K562 (cell line): ENCODE data around the gene DISC1. TPM values are rescaled to one million over a fixed set of nuclear protein-coding genes. Genes with fewer than 3 reads are reported as not detected.

Source experiments
- ATAC-seq: fragments of 200-7000 bp; cut with Tn5 transposase; 3 replicates; pipeline ENCODE4 v1.9.1; 2020; ENCODE audit warnings: moderate library complexity
- BruUV-seq: library from RNA; stranded (reverse); fragments of 400-500 nt; replicated peaks from 2 replicates; lab custom pipeline; 2021; lab: Mats Ljungman, UMichigan
- CTCF ChIA-PET: fragments of 300-600 bp; formaldehyde crosslinking; extraction: SDS; loops from one replicate; lab custom pipeline; 2021; ENCODE audit warnings: low intra/inter-chr PET ratio; lab: Yijun Ruan, JAX
- POLR2A ChIA-PET: fragments of 300-600, 350-650 bp; sonication (Branson Sonifier 250); formaldehyde crosslinking; extraction: SDS; loops from one replicate; lab custom pipeline; 2021; ENCODE audit warnings: antibody characterized with exemption, inconsistent platforms; lab: Yijun Ruan, JAX
- DNase-seq, 4 experiments: peaks; one replicate each; pipeline versions ENCODE4 v3.0.0 to v3.0.0-alpha.2; 2011 to 2018; ENCODE audit warnings: low spot score in 3 of 4, mixed read lengths in 3 of 4; ENCODE audit errors: extremely low read depth in 1 of 4
- FAIRE-seq: peaks from 2 replicates; lab custom pipeline; 2011; peaks lifted over from hg19 to GRCh38; lab: Jason Lieb, UNC
- H2AFZ ChIP-seq: 2 replicates; pipeline ENCODE4 v1.6.0; 2011; ENCODE audit warnings: low read depth, low read length, control low read depth, inconsistent platforms
- H3K27ac ChIP-seq: fragments of 200-600 bp; 3 replicates; pipeline ENCODE4 v1.8.0; 2011; ENCODE audit warnings: low read depth, mild to moderate bottlenecking, control low read depth, inconsistent platforms, low read length, moderate library complexity, mixed read lengths; ENCODE audit errors: extremely low read depth
- H3K27me3 ChIP-seq, 2 experiments: fragments of 300-600 bp in 1 of 2; 2 replicates in 1 of 2; 3 replicates in 1 of 2; pipeline versions ENCODE4 v1.6.0 to v1.8.0; 2011; ENCODE audit warnings: inconsistent platforms in 2 of 2, low read length in 2 of 2, mild to moderate bottlenecking in 1 of 2, mixed read lengths in 1 of 2, moderate library complexity in 1 of 2; ENCODE audit not compliant: control insufficient read depth in 2 of 2, insufficient read depth in 2 of 2
- H3K36me3 ChIP-seq: fragments of 300-600 bp; 3 replicates; pipeline ENCODE4 v1.8.0; 2011; ENCODE audit warnings: mild to moderate bottlenecking, low read length, inconsistent platforms; ENCODE audit not compliant: control insufficient read depth, insufficient read depth
- H3K4me1 ChIP-seq, 2 experiments: fragments of 200-600 bp in 1 of 2; replicated peaks in 1 of 2; 2 replicates in 1 of 2; 3 replicates in 1 of 2; pipeline versions ENCODE4 v1.5.1 to v1.8.0; 2011; ENCODE audit warnings: inconsistent platforms in 2 of 2, low read length in 2 of 2, mild to moderate bottlenecking in 1 of 2, mixed read lengths in 1 of 2, moderate library complexity in 1 of 2; ENCODE audit not compliant: control insufficient read depth in 2 of 2, insufficient read depth in 2 of 2
- H3K4me2 ChIP-seq: 2 replicates; pipeline ENCODE4 v1.6.1; 2011; ENCODE audit warnings: low read length, control low read depth, inconsistent platforms, mixed read lengths; ENCODE audit not compliant: insufficient read depth
- H3K4me3 ChIP-seq: fragments of 200-600 bp; sonication (generic), shearing (Covaris generic); 2 replicates; pipeline ENCODE4 v1.5.1; 2016; ENCODE audit warnings: control low read depth, inconsistent platforms
- H3K79me2 ChIP-seq: fragments of 200-600 bp; 3 replicates; pipeline ENCODE4 v1.8.0; 2011; ENCODE audit warnings: low read length, inconsistent platforms; ENCODE audit not compliant: control insufficient read depth, insufficient read depth
- H3K9ac ChIP-seq, 2 experiments: 2 replicates each; pipeline versions ENCODE4 v1.6.0 to v1.6.1; 2011; ENCODE audit warnings: low read depth in 2 of 2, low read length in 2 of 2, control low read depth in 1 of 2, inconsistent platforms in 1 of 2, mild to moderate bottlenecking in 1 of 2, mixed read lengths in 1 of 2; ENCODE audit not compliant: insufficient read depth in 1 of 2
- H3K9me1 ChIP-seq: one replicate; pipeline ENCODE4 v1.6.0; 2011; ENCODE audit warnings: inconsistent platforms, mild to moderate bottlenecking, low read length, moderate library complexity; ENCODE audit not compliant: control insufficient read depth, insufficient read depth
- H3K9me3 ChIP-seq: replicated peaks from 2 replicates; pipeline ENCODE4 v1.5.1; 2011; ENCODE audit warnings: low read depth, low read length, inconsistent platforms; ENCODE audit not compliant: control insufficient read depth, insufficient read depth
- H4K20me1 ChIP-seq: replicated peaks from 2 replicates; pipeline ENCODE4 v1.6.1; 2011; ENCODE audit warnings: low read length, inconsistent platforms, mixed read lengths; ENCODE audit not compliant: control insufficient read depth, insufficient read depth
- BCL6 ChIP-seq: fragments of 250-450 bp; sonication (Bioruptor Pico); IDR thresholded peaks from 2 replicates; pipeline ENCODE4 v1.4.0; 2020
- HDAC3 ChIP-seq: fragments of 450-650 bp; IDR thresholded peaks from 2 replicates; pipeline ENCODE4 v1.6.1; 2018; ENCODE audit warnings: borderline replicate concordance, mild to moderate bottlenecking, moderate library complexity; ENCODE audit not compliant: partially characterized antibody
- SMARCE1 ChIP-seq: fragments of 450-650 bp; IDR thresholded peaks from 2 replicates; pipeline ENCODE4 v1.7.1; 2016; ENCODE audit warnings: mild to moderate bottlenecking
- TFE3 ChIP-seq: fragments of 450-650 bp; formaldehyde crosslinking; IDR thresholded peaks from 2 replicates; pipeline ENCODE4 v1.4.0; 2020; ENCODE audit warnings: mild to moderate bottlenecking, mixed read lengths
- WGBS: fragments of 100-300 bp; shearing (Covaris generic); methylation state at CpG from one replicate; pipeline ENCODE4 v1.1.6; 2016; ENCODE audit warnings: low coverage, mixed read lengths; ENCODE audit not compliant: insufficient coverage; ENCODE audit errors: missing lambda C conversion rate; 5-methylcytosine and 5-hydroxymethylcytosine counted together
- in situ Hi-C: fragments of 300-500 bp; cut with MboI; formaldehyde crosslinking; loops from 4 replicates; pipeline ENCODE4 v1.15.0; 2018; ENCODE audit warnings: inconsistent platforms, mixed read lengths
- intact Hi-C: fragments of 100-400 bp; cut with micrococcal nuclease; formaldehyde crosslinking; loops from 2 replicates; pipeline ENCODE4 v1.14.2; 2022
- polyA plus RNA-seq, 8 experiments: library from polyadenylated mRNA; depleted of rRNA in 4 of 8; stranded (reverse) in 5 of 8; unstranded in 3 of 8; fragments of >200 nt; fragmentation: Nextera tagmentation in 2 of 8; fragmentation: Illumina TruSeq in 1 of 8; extraction: Ambion mirVana in 2 of 8; extraction: Trizol in 1 of 8; gene quantifications; 2 replicates each; pipeline versions ENCODE4 v1.2.1 to v1.2.3, GENCODE V29; 2011 to 2014; ENCODE audit warnings: inconsistent platforms in 1 of 8, missing spikeins in 1 of 8
- total RNA-seq, 7 experiments: library from RNA; depleted of rRNA in 6 of 7; stranded (reverse); fragments of >200 nt in 6 of 7; fragmentation: Illumina TruSeq in 2 of 7; extraction: Trizol in 2 of 7; gene quantifications; 2 replicates each; pipeline versions ENCODE4 v1.2.1 to v1.2.3, GENCODE V29; 2011 to 2021; ENCODE audit warnings: low replicate concordance in 1 of 7

Gene DISC1
- total and polyA plus RNA-seq, 9 of the 15 experiments (the other 6 are each of a cell fraction or from before 2014, with no cell fraction given), result 0.01 to 0.11 (median 0.08) TPM; not detected in 1

DNA sequence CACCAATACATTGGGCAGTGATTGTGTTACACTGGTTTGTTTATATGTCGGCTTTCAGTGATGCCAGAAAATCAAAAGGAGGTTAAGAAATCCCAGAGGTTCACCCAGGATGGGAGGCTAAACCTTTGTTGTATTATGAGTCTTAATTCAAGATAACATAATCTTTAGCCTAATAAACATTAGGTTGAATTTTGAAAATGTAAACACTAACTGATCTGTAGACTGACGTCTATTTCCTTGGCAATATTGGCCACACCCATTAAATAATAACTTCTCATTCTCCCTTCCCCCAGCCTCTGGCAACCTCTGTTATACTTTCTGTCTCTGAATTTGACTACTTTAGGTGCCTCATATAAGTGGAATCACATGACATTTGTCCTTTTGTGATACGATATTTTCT lies 238.7 kb downstream of the DISC1 start:
- BruUV-seq, result no TSS peak
- H3K79me2 ChIP-seq, result no peaks in the 10 kb centered on the region
- in situ Hi-C loops, result no loop called here
- H3K9me3 ChIP-seq, result no peaks in the 10 kb centered on the region
- peaks cover 3 to 4% of the 10 kb centered on the region in 2 experiments; a peak in 1 of 5 replicates for H3K27me3 ChIP-seq
- no peak overlapping the region for H2AFZ ChIP-seq
- TF ChIP-seq HDAC3 (no peak), SMARCE1 (no peak), BCL6 (CRISPR knock-in tag) (no peak), TFE3 (CRISPR knock-in tag) (peak; percentile 42)
- H3K9ac ChIP-seq, result no peak overlapping the region
- POLR2A ChIA-PET, result no interaction called here
- no peak for FAIRE-seq
- no peak overlapping the region for H3K27ac ChIP-seq
- 0% methylated on average over 3 of the region's 3 CpGs for WGBS
- H3K36me3 ChIP-seq, result no peaks in the 10 kb centered on the region
- no peak overlapping the region for H3K4me3 ChIP-seq
- no peak for ATAC-seq
- no peaks in the 10 kb centered on the region for H3K9me1 ChIP-seq
- CTCF ChIA-PET, result no interaction called here
- no peak overlapping the region for H3K4me2 ChIP-seq
- intact Hi-C loops, result no loop called here
- DNase-seq, result no peak
- no peaks in the 10 kb centered on the region for H4K20me1 ChIP-seq
- no peaks in the 10 kb centered on the region for H3K4me1 ChIP-seq
